ENCODE data around the gene TOR4A.
A peak's percentile ranks its signal among the peaks of the same experiment; 100 is the strongest.

Gene TOR4A

GRCh38 chr9:137296670-137297664 lies 19.4 kb downstream of the TOR4A start:
- peak; percentile 66 for DNase-seq

- DNase-seq = no peak
Observed at GRCh38 chr9:137297966-137298365, 20.4 kb downstream of the TOR4A start.

- no peak for DNase-seq
Observed at GRCh38 chr9:137298401-137299202, 21.1 kb downstream of the TOR4A start.

GRCh38 chr9:137299203-137299565 lies 21.7 kb downstream of the TOR4A start:
- DNase-seq = no peak

GRCh38 chr9:137299938-137300337 lies 22.4 kb downstream of the TOR4A start:
- no peak for DNase-seq

GRCh38 chr9:137300567-137301080 lies 23.1 kb downstream of the TOR4A start:
- DNase-seq = peak; percentile 60

- DNase-seq = peak; percentile 86
Observed at GRCh38 chr9:137301081-137301947, 23.8 kb downstream of the TOR4A start.

- peak; percentile 97 for DNase-seq
Observed at GRCh38 chr9:137302118-137302448, 24.6 kb downstream of the TOR4A start, which contains the start of gene NRARP. TSS of gene NRARP (minus strand) at chr9:137302271. CDS start at chr9:137301928, 343 bp downstream.

- DNase-seq = peak; percentile 93
Observed at GRCh38 chr9:137302449-137303150, 25.1 kb downstream of the TOR4A start.

- no peak for DNase-seq
Observed at GRCh38 chr9:137303151-137303892, 25.8 kb downstream of the TOR4A start.

GRCh38 chr9:137303893-137304382 lies 26.4 kb downstream of the TOR4A start:
- DNase-seq = no peak

GRCh38 chr9:137304383-137305059 lies 27.0 kb downstream of the TOR4A start:
- DNase-seq = peak; percentile 60

GRCh38 chr9:137305060-137305797 lies 27.7 kb downstream of the TOR4A start:
- peak; percentile 93 for DNase-seq

- no peak for DNase-seq
Observed at GRCh38 chr9:137305798-137306065, 28.2 kb downstream of the TOR4A start.

- DNase-seq = no peak
Observed at GRCh38 chr9:137306066-137306849, 28.7 kb downstream of the TOR4A start.

GRCh38 chr9:137306850-137307254 lies 29.3 kb downstream of the TOR4A start:
- DNase-seq = no peak

- DNase-seq = peak; percentile 76
Observed at GRCh38 chr9:137307255-137308056, 29.9 kb downstream of the TOR4A start.

GRCh38 chr9:137308057-137308619 lies 30.6 kb downstream of the TOR4A start:
- DNase-seq = no peak

Measured in DMS53 (cell line).